Heart right ventricle (tissue), 16 donors: ENCODE measurements around the gene ZNF597. TPM values are rescaled to one million over a fixed set of nuclear protein-coding genes. Genes with fewer than 3 reads are reported as not detected.
"Not testable (repeated sequence)": the region's sequence is repeated elsewhere in the genome, so short reads cannot be mapped to it uniquely, and the experiment has no call there.

Experiments used
- ATAC-seq, 8 donors: fragments of 200-7000 bp; cut with Tn5 transposase; one replicate each; pipeline ENCODE4 v1.9.1; 2020; ENCODE audit warnings: mild to moderate bottlenecking in 8 of 8, moderate library complexity in 8 of 8, moderate number of reproducible peaks in 1 of 8
- DNase-seq, 2 donors: peaks; one replicate each; pipeline ENCODE4 v3.0.0-alpha.2; 2020
- H3K27ac ChIP-seq, 10 donors: fragments of 200-600 bp; sonication (generic) in 2 of 10; one replicate each; pipeline versions ENCODE4 v1.5.0 to v1.8.0; 2020 to 2022; ENCODE audit warnings: mild to moderate bottlenecking in 3 of 10
- H3K27me3 ChIP-seq, 7 donors: fragments of 200-600 bp; one replicate each; pipeline ENCODE4 v1.8.0; 2021 to 2022; ENCODE audit warnings: mild to moderate bottlenecking in 2 of 7
- H3K36me3 ChIP-seq, 9 donors: fragments of 200-600 bp; sonication (generic) in 1 of 9; one replicate each; pipeline versions ENCODE4 v1.5.0 to v1.8.0; 2020 to 2022; ENCODE audit warnings: mild to moderate bottlenecking in 2 of 9
- H3K4me1 ChIP-seq, 9 donors: fragments of 200-600 bp; sonication (generic) in 1 of 9; one replicate each; pipeline versions ENCODE4 v1.5.0 to v1.8.0; 2020 to 2022; ENCODE audit warnings: mild to moderate bottlenecking in 4 of 9
- H3K4me3 ChIP-seq, 10 donors: fragments of 200-600 bp; sonication (generic) in 2 of 10; one replicate each; pipeline versions ENCODE4 v1.5.0 to v1.8.0; 2020 to 2022; ENCODE audit warnings: mild to moderate bottlenecking in 7 of 10, moderate library complexity in 2 of 10
- H3K9me3 ChIP-seq, 11 donors: fragments of 200-600 bp in 10 of 11; sonication (generic) in 2 of 11; one replicate each; pipeline versions ENCODE4 v1.5.0 to v1.8.0; 2013 to 2022; ENCODE audit warnings: mild to moderate bottlenecking in 2 of 11, control low read depth in 1 of 11, moderate library complexity in 1 of 11
- WGBS, 2 donors: extraction: QIAGEN DNeasy Blood & Tissue Kit; methylation state at CpG; one replicate each; pipeline ENCODE4 v1.1.7; 2013; ENCODE audit warnings: inconsistent platforms in 1 of 2; 5-methylcytosine and 5-hydroxymethylcytosine counted together
- intact Hi-C, 10 donors: fragments of 100-400 bp; cut with DNase I; formaldehyde crosslinking; loops; one replicate each; pipeline versions ENCODE4 v1.11.1 to v1.14.2; 2022
- polyA plus RNA-seq, 2 donors: library from polyadenylated mRNA; stranded (reverse); fragments of 200-250 nt; gene quantifications; one replicate each; pipeline ENCODE4 v1.2.3, GENCODE V29; 2013
- total RNA-seq, 10 donors: library from RNA; stranded (reverse); fragmentation: NEBNext Ultra II Directional in 3 of 10; extraction: Animal tissue kit (Norgen Biotek cat#: 25700) in 3 of 10; gene quantifications; one replicate each; pipeline versions ENCODE4 v1.2.1 to v1.2.4, GENCODE V29; 2021 to 2023
- TF ChIP-seq, protein P1 (sequence below), 9 donors: fragments of 200-600 bp; sonication (generic) in 2 of 9; IDR thresholded peaks; one replicate each; pipeline versions ENCODE4 v1.5.0 to v1.8.0; 2021 to 2022; ENCODE audit warnings: antibody characterized with exemption in 9 of 9, mild to moderate bottlenecking in 5 of 9, moderate library complexity in 1 of 9
- donor health status: Arrhythmogenic right ventricular cardiomyopathy.
- donor health status: ischemic (EF 13 %, LVEDD 7.1; RV severe dilation, severe dysfunction).
- donor health status: healthy with polysubstance abuse.
- donor health status: DM: no; HTN: yes; CAD: no.
- donor health status: DM: no; HTN: no; CAD: no.
- donor health status: ischemic (EF 25% LVEDD 6.9; RV normal size, moderate dysfunction).
- donor health status: ischemic (EF 25% LVEDD 5.7; RV mildly dilated, moderate dysfunction).
- donor health status: healthy.
- donor health status: DM: yes; HTN: yes; CAD: no.
- donor health status: Ischemic cardiomyopathy.
- donor health status: ischemic (EF 35%, LVEDD 5.7; RV mildly dilated, moderate dysfunction).
- donor health status: nonischemic (EF 11% LVEDD 7.7; RV severe dilation, severe dysfunction).
- donor health status: DM: yes; HTN: yes; CAD: no.
- donor health status: PGD.
- donor health status: ischemic (EF 29% LVEDD 5.4; RV normal size, mild dysfunction).
- donor health status: nonischemic (EF 23%, LVEDD 6.1; RV moderate dilation, normal function).

Gene ZNF597
- total and polyA plus RNA-seq, 12 donors = 0.73 to 2.4 (median 1.6) TPM

DNA sequence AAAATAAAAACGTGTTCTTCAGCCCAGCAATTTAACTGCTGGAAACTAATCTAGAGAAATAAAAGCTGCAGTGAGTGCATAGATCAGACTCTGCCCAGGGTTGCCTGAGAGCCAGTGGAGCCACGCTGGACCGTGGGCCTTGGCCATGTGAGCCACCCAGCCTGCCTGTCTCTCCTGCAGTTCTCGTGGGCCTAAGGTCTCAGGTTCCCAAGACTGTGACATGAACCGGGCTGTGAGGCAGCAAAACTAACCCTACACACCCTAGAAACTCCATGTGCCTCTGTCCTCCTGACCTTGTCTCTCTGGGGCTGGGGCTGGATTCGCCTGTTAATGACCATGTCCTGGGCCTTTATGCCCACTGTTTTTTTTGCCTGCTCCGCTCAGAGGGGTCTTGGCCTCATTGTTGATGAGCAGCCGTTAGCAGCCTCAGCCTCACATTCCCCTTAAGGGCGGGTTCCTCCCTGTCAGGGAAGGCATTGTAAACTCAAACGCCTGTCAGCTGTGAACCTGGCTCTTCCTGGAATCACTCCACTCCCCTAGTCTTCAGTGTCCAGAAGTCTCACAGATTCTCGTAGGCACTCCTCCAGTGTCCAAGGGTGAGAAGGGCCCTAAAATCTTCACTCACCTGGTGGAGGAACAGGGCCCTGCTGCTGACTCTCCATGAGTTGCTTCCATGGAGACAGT, 35.1 kb upstream of the ZNF597 start:
- peaks cover 0 to 78% (median 22%) of the 10 kb centered on the region in 9 donors for H3K36me3 ChIP-seq
- intact Hi-C loops = no loop called here
- ATAC-seq (no peak), DNase-seq (no peak)
- WGBS, 2 donors = 69 to 73% methylated on average over 11 of the region's 11 CpGs
- no peaks in the 10 kb centered on the region for H3K27me3 ChIP-seq
- H3K4me3 ChIP-seq = no peak overlapping the region
- H3K4me1 ChIP-seq = peaks cover 0 to 47% (median 28%) of the 10 kb centered on the region in 9 donors
- no peaks in the 10 kb centered on the region for H3K9me3 ChIP-seq
- peak overlapping the region in 1 of 10 donors; percentile 6 for H3K27ac ChIP-seq
- TF ChIP-seq, protein P1, sequence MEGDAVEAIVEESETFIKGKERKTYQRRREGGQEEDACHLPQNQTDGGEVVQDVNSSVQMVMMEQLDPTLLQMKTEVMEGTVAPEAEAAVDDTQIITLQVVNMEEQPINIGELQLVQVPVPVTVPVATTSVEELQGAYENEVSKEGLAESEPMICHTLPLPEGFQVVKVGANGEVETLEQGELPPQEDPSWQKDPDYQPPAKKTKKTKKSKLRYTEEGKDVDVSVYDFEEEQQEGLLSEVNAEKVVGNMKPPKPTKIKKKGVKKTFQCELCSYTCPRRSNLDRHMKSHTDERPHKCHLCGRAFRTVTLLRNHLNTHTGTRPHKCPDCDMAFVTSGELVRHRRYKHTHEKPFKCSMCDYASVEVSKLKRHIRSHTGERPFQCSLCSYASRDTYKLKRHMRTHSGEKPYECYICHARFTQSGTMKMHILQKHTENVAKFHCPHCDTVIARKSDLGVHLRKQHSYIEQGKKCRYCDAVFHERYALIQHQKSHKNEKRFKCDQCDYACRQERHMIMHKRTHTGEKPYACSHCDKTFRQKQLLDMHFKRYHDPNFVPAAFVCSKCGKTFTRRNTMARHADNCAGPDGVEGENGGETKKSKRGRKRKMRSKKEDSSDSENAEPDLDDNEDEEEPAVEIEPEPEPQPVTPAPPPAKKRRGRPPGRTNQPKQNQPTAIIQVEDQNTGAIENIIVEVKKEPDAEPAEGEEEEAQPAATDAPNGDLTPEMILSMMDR (IDR thresholded peaks at IDR 0.05) = no peak

DNA sequence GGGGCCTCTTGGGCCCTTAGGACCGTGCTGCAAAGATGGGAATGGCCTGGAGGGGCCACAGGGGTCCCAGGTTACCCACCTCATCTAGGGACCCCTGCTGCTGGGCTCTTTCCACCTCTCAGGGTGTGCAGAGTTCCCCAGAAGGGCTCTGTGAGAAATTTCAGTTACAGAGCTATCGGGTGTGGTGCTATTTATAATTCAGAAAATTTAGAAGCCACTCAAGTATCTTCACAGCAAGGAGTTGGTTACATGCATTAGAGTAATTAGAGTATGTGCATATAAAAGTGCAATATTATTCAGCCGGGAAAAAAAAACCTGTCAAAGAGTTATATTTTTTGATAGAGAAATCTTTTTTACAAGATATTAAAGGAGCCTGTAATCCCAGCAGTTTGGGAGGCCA, 33.1 kb upstream of the ZNF597 start:
- H3K27ac ChIP-seq = peak overlapping the region in 1 of 10 donors; percentile 49
- H3K4me3 ChIP-seq = no peak overlapping the region
- intact Hi-C loops = no loop called here
- peak in 3 of 8 donors; percentile 10 to 19 (median 17) for ATAC-seq
- peaks cover 0 to 75% (median 8%) of the 10 kb centered on the region in 9 donors for H3K36me3 ChIP-seq
- H3K9me3 ChIP-seq = no peaks in the 10 kb centered on the region
- peaks cover 0 to 54% (median 26%) of the 10 kb centered on the region in 9 donors for H3K4me1 ChIP-seq
- H3K27me3 ChIP-seq = no peaks in the 10 kb centered on the region
- TF ChIP-seq, protein P1 (IDR thresholded peaks at IDR 0.05) = no peak
- no peak for DNase-seq
- WGBS, 2 donors = 45 to 66% methylated on average over 3 of the region's 3 CpGs

DNA sequence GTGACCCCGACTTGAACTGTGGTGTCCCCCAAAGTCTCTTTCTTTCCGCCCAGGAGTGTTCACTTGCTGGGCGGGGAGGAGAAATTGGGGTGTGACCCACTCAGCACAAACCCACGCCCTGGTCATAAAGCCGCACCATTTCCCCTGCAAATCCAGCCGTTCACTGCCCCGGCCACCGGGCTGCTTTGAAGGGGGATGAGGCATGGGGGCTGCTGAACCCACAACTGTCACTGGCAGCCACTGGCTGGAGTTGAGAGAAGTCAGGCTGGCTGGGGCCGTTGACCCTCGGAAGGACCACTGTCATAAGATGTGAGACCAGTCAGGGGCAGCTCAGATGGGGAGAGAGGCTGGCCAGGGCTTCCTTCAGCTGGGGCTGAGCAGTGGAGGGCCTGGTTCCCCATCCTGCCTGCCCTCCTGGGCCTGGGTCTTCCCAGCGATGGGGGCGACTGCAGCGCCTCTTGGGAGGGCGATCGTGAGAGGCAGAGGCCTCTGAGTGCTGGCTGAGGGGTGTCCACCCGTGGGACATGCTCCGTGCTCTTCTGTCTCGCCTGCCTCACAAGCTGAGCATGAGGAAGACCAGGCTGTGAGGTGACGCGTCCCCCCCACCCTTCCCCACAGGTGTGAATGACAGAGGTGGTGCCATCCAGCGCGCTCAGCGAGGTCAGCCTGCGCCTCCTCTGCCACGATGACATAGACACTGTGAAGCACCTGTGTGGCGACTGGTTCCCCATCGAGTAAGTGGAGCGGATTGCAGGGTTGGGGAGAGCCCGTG, 32.5 kb upstream of the ZNF597 start:
- H3K27ac ChIP-seq = peak overlapping the region in 1 of 10 donors; percentile 49
- intact Hi-C loops = no loop called here
- peaks cover 0 to 72% (median 8%) of the 10 kb centered on the region in 9 donors for H3K36me3 ChIP-seq
- peaks cover 0 to 51% (median 25%) of the 10 kb centered on the region in 9 donors for H3K4me1 ChIP-seq
- no peak overlapping the region for H3K4me3 ChIP-seq
- DNase-seq = no peak
- no peaks in the 10 kb centered on the region for H3K27me3 ChIP-seq
- no peaks in the 10 kb centered on the region for H3K9me3 ChIP-seq
- TF ChIP-seq, protein P1 (IDR thresholded peaks at IDR 0.05) = no peak
- 76 to 85% methylated on average over 29 of the region's 29 CpGs for WGBS, 2 donors
- peak in 5 of 8 donors; percentile 8 to 42 (median 26) for ATAC-seq

DNA sequence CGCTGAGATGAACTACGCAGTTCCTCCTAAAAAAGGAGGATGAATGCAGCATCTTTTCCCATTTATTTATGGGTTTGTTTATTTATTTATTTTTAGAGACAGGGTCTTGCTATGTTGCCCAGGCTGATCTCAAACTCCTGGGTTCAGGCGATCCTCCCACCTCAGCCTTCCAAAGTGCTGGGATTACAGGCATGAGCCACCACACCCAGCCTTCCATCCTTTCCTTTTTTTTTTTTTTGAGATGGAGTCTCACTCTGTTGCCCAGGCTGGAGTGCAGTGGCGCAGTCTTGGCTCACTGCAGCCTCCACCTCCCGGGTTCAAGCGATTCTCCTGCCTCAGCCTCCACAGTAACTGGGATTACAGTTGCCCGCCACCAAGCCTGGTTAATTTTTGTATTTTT, 31.6 kb upstream of the ZNF597 start:
- H3K9me3 ChIP-seq, H3K4me3 ChIP-seq, intact Hi-C loops, H3K27me3 ChIP-seq, ATAC-seq, DNase-seq: not testable (repeated sequence)
- 97% methylated on average over 7 of the region's 7 CpGs for WGBS, 2 donors
- Histone ChIP-seq H3K27ac (peak overlapping the region in 1 of 10 donors; percentile 26), H3K4me1 (peaks cover 0 to 59% (median 33%) of the 10 kb centered on the region in 9 donors), H3K36me3 (peaks cover 0 to 62% (median 7%) of the 10 kb centered on the region in 9 donors)
